Adrenal gland (tissue), 5 donors: ENCODE measurements around the gene ALOX5.

ENCODE experiments used
- CTCF ChIP-seq, 6 experiments: fragments of 450-650 bp in 4 of 6; fragments of 200-600 bp in 2 of 6; sonication (generic) in 1 of 6; IDR thresholded peaks; 1 replicate in 5 of 6; 2 replicates in 1 of 6; pipeline versions ENCODE4 v1.5.1 to v1.8.0; 2016 to 2021; ENCODE audit warnings: antibody characterized with exemption in 6 of 6, mild to moderate bottlenecking in 2 of 6, moderate library complexity in 1 of 6
- POLR2A ChIP-seq, 2 donors: fragments of 450-650 bp; IDR thresholded peaks; one replicate each; pipeline ENCODE4 v1.6.1; 2017; ENCODE audit warnings: antibody characterized with exemption in 2 of 2, mild to moderate bottlenecking in 2 of 2, moderate library complexity in 1 of 2
- donor health status: DM: no; HTN: no; CAD: no.

GRCh38 chr10:45457487-45457886 lies 83.5 kb downstream of the ALOX5 start:
- no peak for TF ChIP-seq POLR2A (IDR thresholded peaks at IDR 0.05)
- TF ChIP-seq CTCF (IDR thresholded peaks at IDR 0.05), result no peak
